ENCODE measurements around the gene NOX3. TPM values are rescaled to one million over a fixed set of nuclear protein-coding genes. Genes with fewer than 3 reads are reported as not detected.

NOX3 gene
- total RNA-seq, 1 experiment from 2014 or later = not detected

- H3K27me3 Mint-ChIP-seq (ENCODE audit: low read depth) = no peaks in the 10 kb centered on the region
- H3K56ac ChIP-seq (ENCODE audit: insufficient read length, low read depth, low read length) = no peak overlapping the region
- TF ChIP-seq CTCF (conservative IDR thresholded peaks at IDR 0.05) = no peak
- no peak overlapping the region for H3K4me2 ChIP-seq (ENCODE audit: insufficient read depth, insufficient read length, low read length)
- DNase-seq = no peak
- no peak overlapping the region for H3K27ac Mint-ChIP-seq
- H3K9me3 Mint-ChIP-seq = peaks cover 13 to 15% of the 10 kb centered on the region in 2 experiments
- H3K79me2 ChIP-seq (ENCODE audit: insufficient read depth, low read length) = no peaks in the 10 kb centered on the region
- no peaks in the 10 kb centered on the region for H3K79me1 ChIP-seq (ENCODE audit: insufficient read depth, low read depth, low read length, poor library complexity, severe bottlenecking)
- no peaks in the 10 kb centered on the region for H4K20me1 ChIP-seq (ENCODE audit: control insufficient read depth, insufficient read depth, insufficient read length)
- no peak overlapping the region for H2BK15ac ChIP-seq (ENCODE audit: low read depth, low read length)
- H2AK5ac ChIP-seq (ENCODE audit: insufficient read length, low read length) = no peak overlapping the region
- H3K23ac ChIP-seq (ENCODE audit: insufficient read length, low read depth, low read length) = no peak overlapping the region
- H3K4me1 ChIP-seq (ENCODE audit: insufficient read depth, low read length) = no peaks in the 10 kb centered on the region
- H4K91ac ChIP-seq (ENCODE audit: insufficient read length, low read depth, low read length) = no peak overlapping the region
- H2AFZ ChIP-seq (ENCODE audit: low read length) = no peak overlapping the region
- no peak overlapping the region for H2BK5ac ChIP-seq (ENCODE audit: insufficient read length, low read length)
- H4K8ac ChIP-seq (replicated peaks; ENCODE audit: insufficient read length, low read depth, low read length) = no peak overlapping the region
- H2BK12ac ChIP-seq (ENCODE audit: insufficient read length, low read depth, low read length) = no peak overlapping the region
- WGBS (ENCODE audit: extremely low coverage, insufficient read length, low lambda C conversion rate) = no CpG with 5 or more reads among the region's 8 CpGs
- no peak overlapping the region for H3K9ac ChIP-seq (ENCODE audit: extremely low read depth, insufficient read length, low read length)
- no peak overlapping the region for H4K5ac ChIP-seq (ENCODE audit: insufficient read length, low read depth, low read length)
- H3K18ac ChIP-seq (ENCODE audit: insufficient read length, low read depth, low read length) = no peak overlapping the region
- no peaks in the 10 kb centered on the region for H3K4me1 Mint-ChIP-seq
- H3K14ac ChIP-seq (ENCODE audit: insufficient read depth, low read length) = no peak overlapping the region
- no peak overlapping the region for H3K4me3 Mint-ChIP-seq
- peaks cover 1 to 20% (median 4%) of the 10 kb centered on the region in 3 experiments; a peak in 5 of 7 replicates for H3K36me3 Mint-ChIP-seq (ENCODE audit: insufficient read depth in 1 of 3, low read depth in 3 of 3)
- H3K27me3 ChIP-seq (ENCODE audit: insufficient read depth, low read length) = no peaks in the 10 kb centered on the region
- no peak overlapping the region for H3K4ac ChIP-seq (ENCODE audit: low read depth, low read length)
- no peaks in the 10 kb centered on the region for H3K9me3 ChIP-seq (ENCODE audit: control insufficient read depth, low read depth, low read length)
- H2BK20ac ChIP-seq (ENCODE audit: low read depth, low read length, poor library complexity, severe bottlenecking) = no peak overlapping the region
- no peak overlapping the region for H3T11ph ChIP-seq (ENCODE audit: low read length)
- no peaks in the 10 kb centered on the region for H3K23me2 ChIP-seq (ENCODE audit: insufficient read length, low read depth, low read length, poor library complexity, severe bottlenecking)
- H3K27ac ChIP-seq (ENCODE audit: insufficient read length, low read depth, low read length) = no peak overlapping the region
- no peak overlapping the region for H2BK120ac ChIP-seq (ENCODE audit: low read depth, low read length, poor library complexity, severe bottlenecking)
Measured at GRCh38 chr6:155473741-155474140, 18.1 kb upstream of the NOX3 start.
